Measurements from ENCODE around the gene TCN1.
"Not testable (repeated sequence)": the region's sequence is repeated elsewhere in the genome, so short reads cannot be mapped to it uniquely, and the experiment has no call there.

TCN1 gene

GRCh38 chr11:59857439-59858434 lies 8.6 kb downstream of the TCN1 start:
- peak; percentile 67 for DNase-seq (ENCODE audit: low spot score)

- DNase-seq (ENCODE audit: low spot score) = no peak
Measured at GRCh38 chr11:59854871-59855270, 11.4 kb downstream of the TCN1 start.

- not testable (repeated sequence) for DNase-seq (ENCODE audit: low spot score)
Measured at GRCh38 chr11:59851416-59851815, 14.9 kb downstream of the TCN1 start.

GRCh38 chr11:59849551-59849950 lies 16.7 kb downstream of the TCN1 start:
- DNase-seq (ENCODE audit: low spot score) = not testable (repeated sequence)

- DNase-seq (ENCODE audit: low spot score) = no peak
Measured at GRCh38 chr11:59849129-59849528, 17.2 kb downstream of the TCN1 start.

- not testable (repeated sequence) for DNase-seq (ENCODE audit: low spot score)
Measured at GRCh38 chr11:59848439-59848838, 17.8 kb downstream of the TCN1 start.

- DNase-seq (ENCODE audit: low spot score) = no peak
Measured at GRCh38 chr11:59847626-59848025, 18.7 kb downstream of the TCN1 start.

GRCh38 chr11:59846556-59846955 lies 19.7 kb downstream of the TCN1 start:
- no peak for DNase-seq (ENCODE audit: low spot score)

GRCh38 chr11:59845399-59845798 lies 20.9 kb downstream of the TCN1 start, which contains the start of gene CBLIF:
CBLIF (minus strand) TSS chr11:59845499; CDS start chr11:59845453, 46 bp downstream.
- DNase-seq (ENCODE audit: low spot score) = no peak

GRCh38 chr11:59842316-59842715 lies 24.0 kb downstream of the TCN1 start:
- no peak for DNase-seq (ENCODE audit: low spot score)

- DNase-seq (ENCODE audit: low spot score) = no peak
Measured at GRCh38 chr11:59841514-59841913, 24.8 kb downstream of the TCN1 start.

GRCh38 chr11:59839615-59840014 lies 26.7 kb downstream of the TCN1 start:
- DNase-seq (ENCODE audit: low spot score) = no peak

- DNase-seq (ENCODE audit: low spot score) = no peak
Measured at GRCh38 chr11:59833602-59834001, 32.7 kb downstream of the TCN1 start.

GRCh38 chr11:59829358-59829757 lies 36.9 kb downstream of the TCN1 start:
- DNase-seq (ENCODE audit: low spot score) = no peak

GRCh38 chr11:59822989-59823566 lies 43.2 kb downstream of the TCN1 start:
- DNase-seq (ENCODE audit: low spot score) = peak; percentile 60

GRCh38 chr11:59818572-59818971 lies 47.7 kb downstream of the TCN1 start:
- DNase-seq (ENCODE audit: low spot score) = no peak

- DNase-seq (ENCODE audit: low spot score) = not testable (repeated sequence)
Measured at GRCh38 chr11:59816434-59816833, 49.9 kb downstream of the TCN1 start.

GRCh38 chr11:59815754-59816153 lies 50.5 kb downstream of the TCN1 start:
- no peak for DNase-seq (ENCODE audit: low spot score)

GRCh38 chr11:59814021-59814420 lies 52.3 kb downstream of the TCN1 start:
- DNase-seq (ENCODE audit: low spot score) = no peak

GRCh38 chr11:59813364-59813763 lies 52.9 kb downstream of the TCN1 start:
- no peak for DNase-seq (ENCODE audit: low spot score)

- no peak for DNase-seq (ENCODE audit: low spot score)
Measured at GRCh38 chr11:59812220-59812619, 54.1 kb downstream of the TCN1 start.

GRCh38 chr11:59810911-59811259 lies 55.4 kb downstream of the TCN1 start:
- no peak for DNase-seq (ENCODE audit: low spot score)

- DNase-seq (ENCODE audit: low spot score) = peak; percentile 94
Measured at GRCh38 chr11:59810189-59810910, 55.9 kb downstream of the TCN1 start, which contains the start of gene MRPL16. MRPL16 (minus strand) TSS chr11:59810778; CDS start chr11:59810658, 120 bp downstream.

Data from activated CD4-positive, alpha-beta T cell treated with anti-CD3 and anti-CD28 coated beads, Interleukin-2, Interleukin-4, amounts not matched to agents 100 ng/mL and 50 ng/mL, durations not matched to agents 16 hours and 8 hours (primary cell).